GM12878 (cell line): ENCODE measurements around the gene TMTC3. TPM values are rescaled to one million over a fixed set of nuclear protein-coding genes. Genes with fewer than 3 reads are reported as not detected.

Experiments
- ATAC-seq: fragments of 200-7000 bp; cut with Tn5 transposase; 3 replicates; pipeline ENCODE4 v1.9.1; 2020; ENCODE audit warnings: mild to moderate bottlenecking, moderate library complexity
- BruUV-seq: library from RNA; stranded (reverse); fragments of 400-500 nt; replicated peaks from 2 replicates; lab custom pipeline; 2021; lab: Mats Ljungman, UMichigan
- CTCF ChIA-PET: fragments of 300-600 bp; sonication (Branson Sonifier 250); formaldehyde crosslinking; extraction: SDS; loops from one replicate; lab custom pipeline; 2021; ENCODE audit warnings: inconsistent platforms; lab: Yijun Ruan, JAX
- POLR2A ChIA-PET: fragments of 350-600 bp; formaldehyde crosslinking; extraction: SDS; loops from one replicate; lab custom pipeline; 2021; ENCODE audit warnings: inconsistent platforms; lab: Charles Lee
- RAD21 ChIA-PET: fragments of 300-600 bp; sonication (Branson Sonifier 250); formaldehyde crosslinking; loops from one replicate; lab custom pipeline; 2023; ENCODE audit warnings: antibody characterized with exemption; ENCODE audit not compliant: unreplicated experiment; lab: Charles Lee
- SMC1A ChIA-PET: fragments of 300-600 bp; sonication (Branson Sonifier 250); formaldehyde crosslinking; loops from one replicate; lab custom pipeline; 2023; ENCODE audit not compliant: unreplicated experiment, uncharacterized antibody; lab: Charles Lee
- DNase-seq: peaks from one replicate; pipeline ENCODE4 v3.0.0-alpha.2; 2011; ENCODE audit warnings: low read depth, low spot score
- FAIRE-seq: peaks from 3 replicates; lab custom pipeline; 2011; peaks lifted over from hg19 to GRCh38; lab: Jason Lieb, UNC
- H2AFZ ChIP-seq: 2 replicates; pipeline ENCODE4 v1.6.0; 2011; ENCODE audit warnings: low read depth, low read length, control low read depth; ENCODE audit not compliant: control insufficient read depth
- H3K27ac ChIP-seq: 2 replicates; pipeline ENCODE4 v1.5.1; 2011; ENCODE audit warnings: control low read depth; ENCODE audit not compliant: control insufficient read depth, insufficient read depth
- H3K27me3 ChIP-seq, 2 experiments: replicated peaks in 1 of 2; 2 replicates each; pipeline versions ENCODE4 v1.6.0 to v1.6.1; 2011; ENCODE audit warnings: low read length in 1 of 2; ENCODE audit not compliant: control insufficient read depth in 2 of 2, insufficient read depth in 2 of 2
- H3K36me3 ChIP-seq, 2 experiments: 2 replicates each; pipeline ENCODE4 v1.5.1; 2011; ENCODE audit warnings: low read length in 1 of 2; ENCODE audit not compliant: control insufficient read depth in 2 of 2, insufficient read depth in 2 of 2
- H3K4me1 ChIP-seq: 2 replicates; pipeline ENCODE4 v1.6.1; 2011; ENCODE audit warnings: mild to moderate bottlenecking, low read length, moderate library complexity, mixed read lengths; ENCODE audit not compliant: control insufficient read depth, insufficient read depth
- H3K4me2 ChIP-seq: 2 replicates; pipeline ENCODE4 v1.6.0; 2011; ENCODE audit warnings: control low read depth; ENCODE audit not compliant: control insufficient read depth, insufficient read depth
- H3K4me3 ChIP-seq: fragments of 200-600 bp; sonication (generic); 2 replicates; pipeline ENCODE4 v1.5.1; 2016
- H3K79me2 ChIP-seq: 2 replicates; pipeline ENCODE4 v1.6.0; 2011; ENCODE audit warnings: low read length; ENCODE audit not compliant: control insufficient read depth, insufficient read depth
- H3K9ac ChIP-seq: 2 replicates; pipeline ENCODE4 v1.8.0; 2011; ENCODE audit warnings: low read length, control low read depth, mixed read lengths; ENCODE audit not compliant: control insufficient read depth, insufficient read depth
- H3K9me3 ChIP-seq: replicated peaks from 3 replicates; pipeline ENCODE4 v1.5.1; 2011; ENCODE audit warnings: mild to moderate bottlenecking, low read length; ENCODE audit not compliant: control insufficient read depth, insufficient read depth
- H4K20me1 ChIP-seq: 2 replicates; pipeline ENCODE4 v1.6.0; 2011; ENCODE audit not compliant: control insufficient read depth, insufficient read depth
- BHLHE40 ChIP-seq, 2 experiments: fragments of 450-650 bp in 1 of 2; IDR thresholded peaks; 2 replicates each; pipeline ENCODE4 v1.6.1; 2011 to 2017; ENCODE audit warnings: low read depth in 2 of 2, borderline replicate concordance in 1 of 2, improper control_type of control experiment in 1 of 2, low read length in 1 of 2, mild to moderate bottlenecking in 1 of 2
- BRCA1 ChIP-seq: IDR thresholded peaks from 2 replicates; pipeline ENCODE4 v1.6.1; 2011; ENCODE audit warnings: low read depth, low read length, improper control_type of control experiment
- CBFB ChIP-seq: IDR thresholded peaks from 2 replicates; pipeline ENCODE4 v1.6.1; 2016; ENCODE audit warnings: antibody characterized with exemption, low read depth
- CBX3 ChIP-seq: fragments of 200-600 bp; sonication (generic); IDR thresholded peaks from 2 replicates; pipeline ENCODE4 v1.6.1; 2016; ENCODE audit warnings: low read depth, borderline replicate concordance
- CBX5 ChIP-seq: sonication (generic); IDR thresholded peaks from 2 replicates; pipeline ENCODE4 v1.6.1; 2016; ENCODE audit warnings: low read depth, moderate library complexity, mild to moderate bottlenecking, inconsistent platforms
- E2F8 ChIP-seq: fragments of 450-650 bp; IDR thresholded peaks from 2 replicates; pipeline ENCODE4 v1.6.1; 2018; ENCODE audit warnings: mild to moderate bottlenecking, low read depth, moderate library complexity; ENCODE audit not compliant: partially characterized antibody
- EED ChIP-seq: sonication (generic); IDR thresholded peaks from 2 replicates; pipeline ENCODE4 v1.6.1; 2016; ENCODE audit warnings: antibody characterized with exemption, low read depth
- IRF4 ChIP-seq: IDR thresholded peaks from 2 replicates; pipeline ENCODE4 v1.6.1; 2011; ENCODE audit warnings: low read depth, low read length
- JUND ChIP-seq: IDR thresholded peaks from 2 replicates; pipeline ENCODE4 v1.6.1; 2012; ENCODE audit warnings: low read depth, mild to moderate bottlenecking, low read length, improper control_type of control experiment, moderate library complexity
- KDM1A ChIP-seq: fragments of 200-600 bp; sonication (generic); IDR thresholded peaks from 2 replicates; pipeline ENCODE4 v1.6.1; 2016; ENCODE audit warnings: borderline replicate concordance
- MTA3 ChIP-seq: IDR thresholded peaks from 2 replicates; pipeline ENCODE4 v1.6.1; 2012; ENCODE audit warnings: low read length, inconsistent platforms, borderline replicate concordance
- NBN ChIP-seq: fragments of 450-650 bp; IDR thresholded peaks from 2 replicates; pipeline ENCODE4 v1.6.1; 2016
- NR2F1 ChIP-seq: fragments of 450-650 bp; conservative IDR thresholded peaks from 2 replicates; pipeline ENCODE4 v1.6.1; 2017; ENCODE audit warnings: mild to moderate bottlenecking
- NRF1 ChIP-seq: conservative IDR thresholded peaks from 2 replicates; pipeline ENCODE4 v1.6.1; 2011; ENCODE audit warnings: mild to moderate bottlenecking, low read depth, low read length, improper control_type of control experiment
- PML ChIP-seq: IDR thresholded peaks from 2 replicates; pipeline ENCODE4 v1.6.1; 2012; ENCODE audit warnings: low read length, inconsistent platforms
- RAD51 ChIP-seq: fragments of 450-650 bp; IDR thresholded peaks from 2 replicates; pipeline ENCODE4 v1.6.1; 2016; ENCODE audit warnings: moderate library complexity, mild to moderate bottlenecking, inconsistent platforms
- SREBF2 ChIP-seq: IDR thresholded peaks from 2 replicates; pipeline ENCODE4 v1.6.1; 2012; ENCODE audit warnings: mild to moderate bottlenecking, low read length
- TBL1XR1 ChIP-seq: IDR thresholded peaks from 2 replicates; pipeline ENCODE4 v1.6.1; 2012; ENCODE audit warnings: low read depth, low read length, improper control_type of control experiment
- YY1 ChIP-seq: IDR thresholded peaks from 2 replicates; pipeline ENCODE4 v1.6.1; 2011; ENCODE audit warnings: low read depth, mild to moderate bottlenecking, low read length
- in situ Hi-C: fragments of 300-500 bp; cut with MboI; formaldehyde crosslinking; loops from 9 replicates; pipeline ENCODE4 v1.14.3; 2018; ENCODE audit warnings: mixed read lengths
- intact Hi-C: fragments of 100-400 bp; cut with micrococcal nuclease; formaldehyde crosslinking; loops from one replicate; pipeline ENCODE4 v1.14.2; 2022; ENCODE audit not compliant: unreplicated experiment
- polyA plus RNA-seq, 11 experiments: library from polyadenylated mRNA; depleted of rRNA in 4 of 11; unstranded in 6 of 11; stranded (reverse) in 5 of 11; fragments of >200 nt; fragmentation: Nextera tagmentation in 4 of 11; fragmentation: Illumina TruSeq in 1 of 11; extraction: Ambion mirVana in 4 of 11; extraction: Trizol in 1 of 11; gene quantifications; 1 replicate in 1 of 11; 2 replicates in 10 of 11; pipeline versions ENCODE4 v1.2.1 to v1.2.3, GENCODE V29; 2011 to 2016; ENCODE audit warnings: inconsistent platforms in 2 of 11, missing spikeins in 2 of 11, low read depth in 1 of 11
- total RNA-seq, 4 experiments: library from RNA; depleted of rRNA in 3 of 4; stranded (reverse); fragments of >200 nt in 3 of 4; fragmentation: Illumina TruSeq in 1 of 4; extraction: Trizol in 1 of 4; gene quantifications; 2 replicates each; pipeline versions ENCODE4 v1.2.1 to v1.2.3, GENCODE V29; 2013 to 2021

TMTC3 gene
- total and polyA plus RNA-seq, 10 of the 15 experiments (the other 5 are each of a cell fraction or from before 2014, with no cell fraction given): 1.4 to 5.7 (median 3.5) TPM

DNA sequence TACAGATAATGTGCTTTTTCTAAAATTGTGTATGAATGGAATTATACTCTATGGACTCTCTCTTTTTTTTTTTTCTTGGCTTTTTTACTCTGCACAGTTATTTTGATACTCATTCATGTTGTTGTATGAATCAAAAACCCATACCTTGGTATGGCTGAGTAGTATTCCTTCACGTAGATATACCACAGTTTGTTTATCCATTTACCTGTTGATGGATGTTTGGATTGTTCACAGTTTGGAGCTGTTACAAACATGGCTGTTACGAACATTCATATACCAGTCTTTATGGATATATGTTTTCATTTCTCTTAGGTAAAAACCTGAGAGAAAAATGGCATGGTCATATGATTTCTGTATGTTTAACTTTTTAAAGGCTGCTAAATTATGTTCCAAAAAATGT, 43.2 kb downstream of the TMTC3 start (continued):
- no peak for TF ChIP-seq E2F8
- no peak for TF ChIP-seq SREBF2
- no peak for TF ChIP-seq BRCA1
- no peak for TF ChIP-seq RAD51
- no peak for TF ChIP-seq TBL1XR1
- no peak for TF ChIP-seq MTA3
- TF ChIP-seq BHLHE40 (IDR thresholded peaks at IDR 0.05; ENCODE audit: borderline replicate concordance in 1 of 2, low read depth in 2 of 2, low read length in 1 of 2): no peak
- no peak for TF ChIP-seq YY1

GRCh38 chr12:88185988-88186387, 43.9 kb downstream of the TMTC3 start:
- no peak overlapping the region for H3K4me2 ChIP-seq
- POLR2A ChIA-PET: no interaction called here
- no peak overlapping the region for H3K27ac ChIP-seq
- SMC1A ChIA-PET: interaction anchor here (1.2 to 1.4 kb wide), 2 partner anchors 15 to 105 kb away, joined by 3 read pairs; no protein-coding TSS in a partner anchor
- H2AFZ ChIP-seq: no peak overlapping the region
- peak; percentile 3 for DNase-seq
- H3K79me2 ChIP-seq: no peaks in the 10 kb centered on the region
- in situ Hi-C loops (no loop called here), intact Hi-C loops (no loop called here)
- no peaks in the 10 kb centered on the region for H3K9me3 ChIP-seq
- RAD21 ChIA-PET: no interaction called here
- H3K36me3 ChIP-seq: no peaks in the 10 kb centered on the region
- ATAC-seq: peak; percentile 86
- H3K4me3 ChIP-seq: no peak overlapping the region
- no peak overlapping the region for H3K9ac ChIP-seq
- no peak for TF ChIP-seq NRF1
- TF ChIP-seq PML: no peak
- no peak for TF ChIP-seq CBX5
- TF ChIP-seq KDM1A: no peak
- no peak for TF ChIP-seq NR2F1
- no peak for TF ChIP-seq EED
- no peak for TF ChIP-seq NBN
- TF ChIP-seq JUND: no peak
- TF ChIP-seq MTA3: no peak
- no peak for TF ChIP-seq IRF4
- no peak for TF ChIP-seq CBX3
- TF ChIP-seq CBFB: no peak
- H3K4me1 ChIP-seq: no peaks in the 10 kb centered on the region
- BruUV-seq: no TSS peak
- H4K20me1 ChIP-seq: no peaks in the 10 kb centered on the region
- H3K27me3 ChIP-seq: no peaks in the 10 kb centered on the region
- no peak for FAIRE-seq
- CTCF ChIA-PET: no interaction called here
